DND-41 (cell line): ENCODE results near the gene COL6A2.

Experiments used
- ATAC-seq: fragments of 200-7000 bp; cut with Tn5 transposase; 3 replicates; pipeline ENCODE4 v1.9.1; 2021; ENCODE audit warnings: low read depth; ENCODE audit not compliant: insufficient read depth
- DNase-seq: peaks from one replicate; pipeline ENCODE4 v3.0.0-alpha.2; 2020
- H2AFZ ChIP-seq: 2 replicates; pipeline ENCODE4 v1.6.0; 2012; ENCODE audit warnings: low read depth, low read length
- H3K27ac ChIP-seq: 2 replicates; pipeline ENCODE4 v1.5.1; 2012; ENCODE audit warnings: low read length, inconsistent platforms
- H3K27me3 ChIP-seq: fragments of 200-600 bp; sonication (generic); 2 replicates; pipeline ENCODE4 v1.6.0; 2012; ENCODE audit warnings: low read length, mild to moderate bottlenecking, inconsistent platforms; ENCODE audit not compliant: insufficient read depth, poor library complexity
- H3K36me3 ChIP-seq: 2 replicates; pipeline ENCODE4 v1.5.1; 2012; ENCODE audit warnings: low read length, inconsistent platforms; ENCODE audit not compliant: insufficient read depth
- H3K4me1 ChIP-seq: 2 replicates; pipeline ENCODE4 v1.5.1; 2012; ENCODE audit warnings: mild to moderate bottlenecking, low read length; ENCODE audit not compliant: insufficient read depth
- H3K4me2 ChIP-seq: 2 replicates; pipeline ENCODE4 v1.6.0; 2012; ENCODE audit warnings: mild to moderate bottlenecking, moderate library complexity, low read length, inconsistent platforms; ENCODE audit not compliant: insufficient read depth
- H3K4me3 ChIP-seq, 2 experiments: fragments of 200-600 bp in 1 of 2; shearing (Covaris generic) in 1 of 2; 2 replicates each; pipeline ENCODE4 v1.5.1; 2012 to 2016; ENCODE audit warnings: inconsistent platforms in 2 of 2, low read length in 2 of 2, mild to moderate bottlenecking in 2 of 2, low read depth in 1 of 2, moderate library complexity in 1 of 2
- H3K79me2 ChIP-seq: 2 replicates; pipeline ENCODE4 v1.6.0; 2012; ENCODE audit warnings: low read length, inconsistent platforms; ENCODE audit not compliant: insufficient read depth
- H3K9ac ChIP-seq: 2 replicates; pipeline ENCODE4 v1.6.0; 2012; ENCODE audit warnings: low read depth, mild to moderate bottlenecking, inconsistent platforms, low read length, moderate library complexity
- H3K9me3 ChIP-seq: 2 replicates; pipeline ENCODE4 v1.5.1; 2012; ENCODE audit warnings: low read length, moderate library complexity, mild to moderate bottlenecking, inconsistent platforms; ENCODE audit not compliant: insufficient read depth, severe bottlenecking
- H4K20me1 ChIP-seq: 2 replicates; pipeline ENCODE4 v1.6.0; 2012; ENCODE audit warnings: low read length; ENCODE audit not compliant: insufficient read depth
- EZH2 ChIP-seq: IDR thresholded peaks from 3 replicates; pipeline ENCODE4 v1.6.1; 2012; ENCODE audit warnings: borderline replicate concordance, low read depth, mild to moderate bottlenecking, moderate library complexity, low read length, inconsistent platforms; ENCODE audit not compliant: severe bottlenecking
- TF ChIP-seq, protein P1 (sequence below): IDR thresholded peaks from 2 replicates; pipeline ENCODE4 v1.5.1; 2012; ENCODE audit warnings: borderline replicate concordance, low read length, moderate library complexity, mild to moderate bottlenecking; ENCODE audit not compliant: poor library complexity, severe bottlenecking; ENCODE audit errors: extremely low read depth

Gene COL6A2

DNA sequence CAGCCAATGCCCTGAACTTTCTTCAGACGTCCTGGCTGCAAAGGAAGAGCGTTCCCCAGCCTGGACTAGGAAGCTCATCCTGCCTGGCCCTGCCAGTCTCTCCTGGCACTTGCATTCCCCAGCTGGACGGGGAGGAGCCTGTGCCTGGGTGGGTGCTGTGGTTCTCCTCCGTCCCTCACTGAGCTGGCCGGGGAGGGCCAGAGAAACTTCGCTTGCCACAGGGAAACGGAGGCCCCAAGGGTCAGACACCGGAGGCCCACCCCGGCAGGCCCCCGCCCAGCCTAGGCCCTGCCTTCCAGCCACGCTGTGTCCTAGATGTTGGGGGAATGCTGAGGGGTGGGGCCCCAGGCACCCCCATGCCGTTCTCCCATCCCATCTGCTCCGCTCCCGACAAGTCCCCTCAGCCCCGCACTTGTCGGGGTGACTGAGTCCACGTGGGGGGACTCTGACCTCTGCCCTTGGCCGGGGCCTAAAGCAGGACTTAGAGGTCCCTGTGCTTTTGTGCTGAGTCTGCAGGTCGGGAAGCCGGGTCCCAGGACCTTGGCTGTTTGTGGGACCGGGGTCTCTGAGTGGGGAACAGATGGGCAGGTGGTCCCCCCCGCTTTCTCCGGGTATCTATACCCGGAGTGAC, 52.7 kb downstream of the COL6A2 start:
- no peak for DNase-seq
- Histone ChIP-seq H2AFZ (no peak overlapping the region), H3K27ac (no peak overlapping the region), H3K9ac (no peak overlapping the region), H3K4me1 (no peaks in the 10 kb centered on the region), H3K4me2 (no peak overlapping the region), H3K79me2 (no peaks in the 10 kb centered on the region), H3K9me3 (no peaks in the 10 kb centered on the region), H3K4me3 (no peak overlapping the region), H3K36me3 (no peaks in the 10 kb centered on the region), H4K20me1 (no peaks in the 10 kb centered on the region), H3K27me3 (no peaks in the 10 kb centered on the region)
- TF ChIP-seq, protein P1, sequence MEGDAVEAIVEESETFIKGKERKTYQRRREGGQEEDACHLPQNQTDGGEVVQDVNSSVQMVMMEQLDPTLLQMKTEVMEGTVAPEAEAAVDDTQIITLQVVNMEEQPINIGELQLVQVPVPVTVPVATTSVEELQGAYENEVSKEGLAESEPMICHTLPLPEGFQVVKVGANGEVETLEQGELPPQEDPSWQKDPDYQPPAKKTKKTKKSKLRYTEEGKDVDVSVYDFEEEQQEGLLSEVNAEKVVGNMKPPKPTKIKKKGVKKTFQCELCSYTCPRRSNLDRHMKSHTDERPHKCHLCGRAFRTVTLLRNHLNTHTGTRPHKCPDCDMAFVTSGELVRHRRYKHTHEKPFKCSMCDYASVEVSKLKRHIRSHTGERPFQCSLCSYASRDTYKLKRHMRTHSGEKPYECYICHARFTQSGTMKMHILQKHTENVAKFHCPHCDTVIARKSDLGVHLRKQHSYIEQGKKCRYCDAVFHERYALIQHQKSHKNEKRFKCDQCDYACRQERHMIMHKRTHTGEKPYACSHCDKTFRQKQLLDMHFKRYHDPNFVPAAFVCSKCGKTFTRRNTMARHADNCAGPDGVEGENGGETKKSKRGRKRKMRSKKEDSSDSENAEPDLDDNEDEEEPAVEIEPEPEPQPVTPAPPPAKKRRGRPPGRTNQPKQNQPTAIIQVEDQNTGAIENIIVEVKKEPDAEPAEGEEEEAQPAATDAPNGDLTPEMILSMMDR = no peak
- no peak for TF ChIP-seq EZH2
- ATAC-seq = no peak

DNA sequence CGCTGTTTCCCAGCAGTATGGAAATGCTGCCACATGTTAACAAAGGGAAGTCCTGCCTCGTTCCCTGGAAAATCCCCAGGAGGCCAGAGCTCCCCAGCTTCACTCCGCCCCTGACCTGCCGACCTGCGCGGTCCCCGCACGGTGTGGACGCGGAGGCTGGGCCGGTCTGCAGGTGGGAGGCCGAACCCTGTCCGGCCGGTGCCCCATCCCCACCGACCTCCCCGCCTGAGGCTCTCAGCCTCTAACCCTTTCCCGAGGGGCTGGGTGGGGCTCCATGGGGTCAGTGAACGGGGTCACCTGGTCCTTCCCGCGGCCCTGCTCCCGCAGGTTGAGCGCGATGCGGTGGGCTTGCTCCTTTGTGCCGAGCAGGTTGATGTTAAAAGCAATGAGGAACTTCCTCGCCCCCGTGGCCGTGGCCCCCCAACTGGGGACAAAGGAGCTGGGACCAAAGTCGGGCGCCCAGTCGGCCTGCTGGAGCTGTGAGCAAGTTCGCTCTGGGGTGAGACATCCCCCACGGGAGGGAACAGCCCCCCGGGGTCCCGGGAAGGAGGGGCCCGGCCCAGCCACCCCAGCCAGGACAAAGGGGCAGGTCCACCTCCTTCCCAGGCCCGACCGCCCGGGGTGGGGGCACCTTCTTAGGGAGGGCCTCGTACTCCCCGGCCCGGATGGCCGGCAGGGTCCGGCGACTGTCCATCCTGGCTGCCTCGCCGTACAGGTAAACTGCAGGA, 53.5 kb downstream of the COL6A2 start:
- H4K20me1 ChIP-seq = peaks cover 3% of the 10 kb centered on the region; the same call in 1 of the 2 replicates
- no peaks in the 10 kb centered on the region for H3K9me3 ChIP-seq
- no peaks in the 10 kb centered on the region for H3K27me3 ChIP-seq
- no peak for TF ChIP-seq EZH2
- TF ChIP-seq, protein P1 = no peak
- ATAC-seq = no peak
- H3K9ac ChIP-seq = no peak overlapping the region
- H2AFZ ChIP-seq = no peak overlapping the region
- H3K27ac ChIP-seq = no peak overlapping the region
- no peaks in the 10 kb centered on the region for H3K4me1 ChIP-seq
- no peak for DNase-seq
- no peak overlapping the region for H3K4me3 ChIP-seq
- no peak overlapping the region for H3K4me2 ChIP-seq
- H3K36me3 ChIP-seq = no peaks in the 10 kb centered on the region
- H3K79me2 ChIP-seq = no peaks in the 10 kb centered on the region

- no peaks in the 10 kb centered on the region for H3K9me3 ChIP-seq
- no peaks in the 10 kb centered on the region for H3K79me2 ChIP-seq
- no peak overlapping the region for H2AFZ ChIP-seq
- H3K4me1 ChIP-seq = no peaks in the 10 kb centered on the region
- no peak overlapping the region for H3K4me3 ChIP-seq
- no peak overlapping the region for H3K4me2 ChIP-seq
- H3K9ac ChIP-seq = no peak overlapping the region
- H4K20me1 ChIP-seq = peaks cover 3% of the 10 kb centered on the region; the same call in 1 of the 2 replicates
- ATAC-seq (no peak), DNase-seq (no peak)
- H3K27me3 ChIP-seq = no peaks in the 10 kb centered on the region
- TF ChIP-seq EZH2 = no peak
- TF ChIP-seq, protein P1 = no peak
- no peak overlapping the region for H3K27ac ChIP-seq
- H3K36me3 ChIP-seq = no peaks in the 10 kb centered on the region
These were observed 54.3 kb downstream of the COL6A2 start for GRCh38 chr21:46151989-46152926.
